Measurements from ENCODE around the gene IRF4.

IRF4 gene

DNA sequence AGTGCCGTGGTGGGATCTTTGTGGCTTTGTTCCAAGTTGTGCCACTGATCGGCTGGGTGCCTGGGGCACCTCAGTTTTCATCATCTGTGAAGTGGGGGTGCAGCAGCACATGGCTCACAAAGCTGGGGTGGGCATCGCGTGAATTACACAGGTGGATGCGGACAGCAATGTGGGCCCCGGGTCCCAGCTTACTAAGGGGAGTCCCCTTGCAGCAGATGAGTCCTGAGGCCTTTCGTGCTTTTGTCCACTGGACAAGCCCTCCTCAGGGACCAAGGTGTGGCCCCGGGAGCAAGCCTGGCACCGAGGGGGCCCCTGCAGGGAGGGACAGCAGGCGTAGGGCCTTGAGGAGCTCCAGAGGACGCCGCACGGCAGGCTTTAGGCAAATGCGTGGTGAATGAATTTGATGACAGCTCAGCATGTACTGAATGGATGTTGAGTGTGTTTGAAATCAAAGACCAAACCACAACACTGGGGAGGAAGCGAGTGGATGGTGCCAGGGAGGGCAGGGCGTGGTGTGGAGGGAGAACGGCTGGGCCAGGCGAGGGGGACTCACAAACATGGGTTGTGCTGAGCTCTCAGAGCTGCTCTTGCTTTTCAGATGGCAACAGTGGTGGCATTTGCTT is 53.2 kb downstream of the IRF4 start:
- DNase-seq (ENCODE audit: low spot score), result no peak

GRCh38 chr6:445571-446417 is 54.2 kb downstream of the IRF4 start:
- no peak for DNase-seq (ENCODE audit: low spot score)

DNA sequence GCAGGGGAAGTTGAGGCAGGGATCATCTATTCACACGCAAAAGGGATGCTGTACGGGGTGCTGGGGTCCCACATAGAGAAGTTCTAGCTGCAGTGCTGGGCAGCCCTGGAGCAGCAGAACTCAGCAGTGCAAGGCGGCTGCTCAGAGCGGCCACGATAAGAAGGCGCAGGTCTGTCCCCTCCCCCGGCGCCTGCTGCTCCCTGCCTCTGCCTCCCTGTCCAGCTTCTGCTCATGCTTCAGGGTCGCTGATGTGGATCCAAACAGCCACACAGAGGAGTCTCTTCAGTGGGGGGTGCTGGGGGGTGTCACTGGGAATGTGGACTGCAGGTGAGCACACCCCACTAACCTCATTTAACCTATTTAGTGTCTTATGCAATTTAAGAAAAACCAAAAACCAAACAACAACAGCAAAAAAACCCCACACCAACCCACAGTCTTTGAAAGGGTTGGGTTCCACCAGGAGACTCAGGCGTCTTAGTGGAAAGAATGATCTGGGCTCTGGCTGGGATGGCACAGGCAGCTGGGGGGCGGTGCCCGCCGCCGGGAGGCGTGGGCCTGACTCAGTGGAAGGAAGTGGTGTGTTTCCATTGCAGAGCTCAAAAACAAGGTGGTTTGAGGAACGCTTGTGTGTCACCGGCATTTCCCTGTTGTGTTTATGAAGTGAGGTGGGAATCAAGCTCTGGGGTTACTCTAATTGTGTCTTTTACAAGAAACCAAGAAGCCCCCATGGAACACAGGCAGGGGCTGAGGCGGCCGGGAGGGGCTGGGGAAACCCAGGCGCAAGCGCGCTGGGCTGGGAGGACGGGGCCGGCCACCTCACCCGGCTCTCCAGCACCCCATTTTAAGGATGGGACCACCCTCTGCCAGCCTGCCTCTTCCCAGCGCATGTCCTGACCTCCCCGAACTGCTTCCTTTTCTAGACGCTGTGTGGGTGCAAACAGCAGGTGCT is 55.1 kb downstream of the IRF4 start:
- no peak for DNase-seq (ENCODE audit: low spot score)

DNA sequence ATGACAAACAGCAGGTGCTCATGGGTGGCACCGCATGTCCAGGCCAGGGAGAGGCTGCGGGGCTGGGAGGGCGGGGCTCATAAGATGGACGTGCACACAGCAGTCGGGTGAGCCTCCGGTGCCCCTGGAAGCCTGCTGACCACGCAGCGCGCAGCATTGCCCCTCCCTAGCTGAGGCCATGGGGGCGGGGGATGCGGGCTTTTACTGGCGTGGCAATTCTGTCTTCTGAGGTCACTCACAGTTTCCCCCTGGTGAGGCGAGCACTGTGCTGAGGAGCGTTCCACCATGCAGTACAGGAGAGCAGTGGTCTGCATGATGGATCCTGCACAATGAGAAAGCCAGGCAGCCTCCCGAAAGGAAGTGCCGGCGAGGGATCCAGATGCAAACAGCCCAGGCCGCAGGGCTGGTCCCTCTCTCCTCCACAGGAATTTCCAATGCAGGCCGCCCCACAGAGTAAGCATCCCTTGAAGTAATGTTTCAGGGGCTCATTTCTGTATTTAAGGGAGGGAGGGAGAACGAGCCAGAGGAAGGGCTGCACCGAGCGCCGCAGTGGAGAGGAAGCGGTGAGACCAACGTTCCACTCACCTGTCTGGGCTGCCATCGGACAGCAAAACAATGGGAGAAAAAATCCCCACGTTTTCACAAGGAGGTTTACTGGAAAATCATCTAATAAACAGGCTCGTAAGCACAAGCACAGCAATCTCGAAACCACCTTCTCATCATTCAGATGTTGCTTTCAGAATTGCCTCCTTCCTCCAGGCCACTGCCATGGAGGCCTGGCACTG is 56.0 kb downstream of the IRF4 start:
- DNase-seq (ENCODE audit: low spot score), result no peak

DNA sequence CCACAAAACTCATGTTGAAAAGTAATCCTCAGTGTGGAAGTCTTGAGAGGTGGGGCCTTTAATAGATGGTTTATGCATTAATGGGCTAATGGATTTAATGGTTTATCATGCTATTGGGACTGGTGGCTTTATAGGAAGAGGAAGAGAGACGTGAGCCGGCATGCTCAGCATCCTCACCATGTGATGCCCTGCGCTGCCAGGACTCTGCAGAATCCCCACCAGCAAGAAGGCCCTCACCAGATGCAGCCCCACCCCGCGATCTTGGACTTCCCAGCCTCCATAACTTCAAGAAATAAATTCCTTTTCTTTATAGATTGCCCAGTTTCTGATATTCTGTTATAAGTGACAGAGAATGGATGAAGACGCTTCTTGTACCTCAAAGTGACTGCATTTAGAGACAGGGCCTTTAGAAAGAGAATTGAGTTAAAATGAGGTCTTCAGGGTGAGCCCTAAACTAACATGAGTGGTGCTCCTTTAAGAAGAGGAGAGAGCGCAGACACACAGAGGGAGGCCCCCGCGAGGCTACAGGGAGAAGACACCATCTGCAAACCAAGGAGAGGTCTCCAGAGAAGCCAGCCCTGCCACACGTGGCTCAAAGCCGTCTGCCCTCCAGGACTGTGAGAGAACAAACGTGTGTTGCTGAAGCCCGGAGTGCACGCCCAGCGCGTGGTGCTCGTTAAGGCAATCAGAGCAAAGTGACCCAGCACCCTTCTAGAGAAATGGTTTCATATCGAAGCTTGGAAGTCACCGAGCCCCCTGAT is 56.9 kb downstream of the IRF4 start:
- no peak for DNase-seq (ENCODE audit: low spot score)

DNA sequence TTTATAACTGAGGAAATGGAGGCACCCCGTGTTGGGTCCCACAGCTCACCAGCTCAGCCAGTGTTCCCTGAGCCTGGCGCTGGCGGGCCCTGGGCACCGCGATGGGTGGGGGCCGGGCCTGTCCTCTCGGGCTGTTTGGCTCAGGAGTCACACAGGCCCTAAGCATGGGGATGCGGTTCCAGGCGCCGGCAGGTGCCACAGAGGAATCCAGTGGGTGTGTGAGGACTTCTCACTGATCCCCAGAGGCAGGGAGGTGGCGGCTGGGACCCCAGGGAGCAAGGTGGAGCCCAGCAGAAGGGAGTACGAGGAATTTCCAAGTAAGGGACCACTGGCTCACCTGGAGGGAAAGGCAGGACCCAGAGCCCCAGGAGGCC is 57.5 kb downstream of the IRF4 start:
- DNase-seq (ENCODE audit: low spot score), result no peak

- DNase-seq (ENCODE audit: low spot score), result no peak
These were observed 58.2 kb downstream of the IRF4 start for GRCh38 chr6:449486-450419.

DNA sequence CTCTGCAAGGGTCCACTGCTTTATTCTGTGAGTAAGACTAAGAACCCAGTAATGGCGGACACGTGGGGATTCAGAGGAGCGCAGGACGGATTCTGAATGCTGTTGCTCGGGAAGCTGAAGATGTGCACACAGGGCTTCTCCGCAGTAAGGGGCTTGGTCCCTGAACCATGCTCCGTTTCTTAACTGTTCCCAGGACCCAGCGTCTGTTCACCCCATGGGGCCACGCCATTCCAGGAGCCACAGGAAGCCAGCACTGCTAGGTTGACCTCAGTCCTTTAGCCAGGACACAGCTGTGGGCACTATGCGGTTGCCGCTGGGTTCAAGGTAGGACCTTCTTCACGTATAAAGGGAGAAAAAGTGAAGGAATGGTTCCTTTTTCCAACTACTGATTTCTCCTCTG is 59.8 kb downstream of the IRF4 start:
- no peak for DNase-seq (ENCODE audit: low spot score)

GRCh38 chr6:451847-452246 is 60.3 kb downstream of the IRF4 start:
- DNase-seq (ENCODE audit: low spot score), result no peak

DNA sequence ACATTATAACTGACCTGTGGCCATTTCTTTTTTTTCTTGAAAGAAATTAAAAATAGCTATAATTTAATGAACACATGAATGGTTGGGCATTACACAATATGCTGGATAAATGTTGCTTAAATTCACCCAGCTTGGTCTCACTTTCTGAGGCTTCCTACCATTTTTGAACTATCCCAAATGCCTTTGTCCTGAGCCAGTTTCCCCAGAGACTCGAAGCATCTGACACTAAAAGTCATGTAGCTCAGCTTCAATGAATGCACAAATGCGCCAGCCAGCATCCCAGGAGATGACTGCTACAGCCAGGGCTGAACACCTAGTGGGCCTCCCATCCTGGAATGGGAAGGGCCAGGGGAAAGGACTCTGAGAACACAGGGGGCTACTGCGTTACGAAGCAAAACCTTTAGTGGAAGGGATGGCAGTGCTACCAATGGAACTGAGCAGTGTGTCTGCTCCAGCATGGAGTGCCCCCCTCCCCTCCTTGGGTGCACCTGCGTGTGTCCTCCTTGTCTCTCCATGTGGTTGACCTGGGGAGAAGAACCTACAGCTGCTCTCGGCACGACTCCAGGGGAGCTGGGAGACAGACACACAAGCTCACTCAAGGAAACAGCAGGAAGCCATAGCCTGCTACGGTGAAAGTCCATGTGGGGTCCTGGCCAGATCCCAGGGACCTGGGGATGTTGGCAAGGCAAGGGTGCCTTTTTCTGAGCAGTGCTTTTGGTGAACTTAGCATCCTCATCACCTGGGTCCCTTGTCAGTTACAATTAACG is 60.9 kb downstream of the IRF4 start:
- no peak for DNase-seq (ENCODE audit: low spot score)

- no peak for DNase-seq (ENCODE audit: low spot score)
These were observed 61.6 kb downstream of the IRF4 start for GRCh38 chr6:453152-453551.

DNA sequence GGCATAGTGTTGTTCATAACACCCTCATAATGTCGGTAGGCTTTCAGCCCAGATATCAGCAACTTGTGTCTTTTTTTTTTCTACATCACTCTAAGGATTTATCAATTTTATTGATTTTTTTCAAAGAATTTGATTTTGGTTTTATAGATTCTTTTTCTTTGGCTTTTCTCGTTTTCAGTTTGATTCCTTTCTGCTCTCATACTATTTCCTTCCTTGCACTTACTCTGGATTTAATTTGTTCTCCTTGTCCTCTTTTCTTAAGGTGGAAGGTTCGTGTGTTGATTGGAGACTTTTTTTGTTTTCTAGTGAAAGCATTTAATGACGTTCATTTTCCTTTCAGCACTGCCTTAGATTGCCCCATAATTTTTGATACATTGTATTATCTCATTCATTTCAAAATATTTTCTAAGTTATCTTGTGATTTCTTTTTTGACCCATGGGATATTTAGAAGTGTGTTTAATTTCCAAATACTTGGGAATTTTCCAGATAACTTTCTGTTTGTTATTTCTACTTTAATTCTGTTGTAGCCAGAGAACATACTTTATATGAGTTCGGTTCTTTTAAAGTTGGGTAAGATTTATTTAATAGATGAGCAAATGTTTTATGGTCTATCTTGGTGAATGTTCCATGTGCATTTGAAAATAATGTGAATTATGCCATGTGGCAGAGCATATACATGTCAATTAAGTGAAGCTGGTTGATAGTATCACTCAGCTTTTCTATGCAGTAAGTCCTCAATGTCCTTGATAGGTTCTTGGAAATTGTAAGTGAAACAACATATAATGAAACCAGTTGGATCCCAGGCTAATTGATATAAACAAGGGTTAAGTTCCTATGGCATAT is 62.8 kb downstream of the IRF4 start:
- no peak for DNase-seq (ENCODE audit: low spot score)

- no peak for DNase-seq (ENCODE audit: low spot score)
These were observed 63.5 kb downstream of the IRF4 start for GRCh38 chr6:455006-455585.

DNA sequence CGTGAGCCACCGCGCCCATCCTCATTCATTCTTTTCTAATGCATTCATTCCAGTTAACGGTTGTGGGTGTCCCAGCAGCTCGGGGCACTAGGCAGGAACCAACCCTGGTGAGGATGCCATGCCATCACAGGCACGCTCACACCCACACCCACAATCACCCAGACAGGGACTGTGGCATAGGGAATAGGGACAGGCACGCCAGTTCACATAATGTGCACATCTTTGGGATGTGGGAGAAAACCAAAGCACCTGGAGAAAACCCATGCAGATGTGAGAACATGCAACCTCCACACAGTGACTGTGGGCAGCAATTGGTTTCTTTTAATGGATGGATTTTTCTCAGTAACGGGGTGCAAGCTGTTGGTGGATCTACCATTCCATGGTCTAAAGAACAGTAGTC is 64.3 kb downstream of the IRF4 start:
- DNase-seq (ENCODE audit: low spot score), result no peak

DNA sequence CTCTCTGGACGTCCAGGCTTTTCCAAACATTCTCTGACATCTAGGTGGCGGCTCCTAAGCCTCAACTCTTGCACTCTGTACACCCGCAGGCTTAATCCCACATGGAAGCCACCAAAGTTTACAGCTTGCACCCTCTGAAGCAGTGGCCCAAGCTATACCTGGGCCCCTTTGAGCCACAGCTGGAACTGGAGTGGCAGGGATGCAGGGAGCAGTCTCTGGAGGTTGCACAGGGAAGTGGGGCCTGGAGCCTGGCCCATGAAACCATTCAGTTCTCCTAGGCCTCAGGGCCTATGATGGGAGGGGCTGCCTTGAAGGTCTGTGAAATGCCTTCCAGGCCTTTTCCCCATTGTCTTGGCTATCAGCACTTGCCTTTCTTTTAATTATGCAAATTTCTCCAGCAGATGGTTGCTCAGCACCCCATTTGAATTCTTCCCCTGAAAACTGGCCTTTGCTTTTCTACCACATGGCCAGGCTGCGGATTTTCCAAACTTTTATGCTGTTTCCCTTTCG is 64.9 kb downstream of the IRF4 start:
- DNase-seq (ENCODE audit: low spot score), result no peak

GRCh38 chr6:456887-457286 is 65.3 kb downstream of the IRF4 start:
- DNase-seq (ENCODE audit: low spot score), result no peak

Measured in germinal center (tissue), 1 donor.